ENCODE data around the gene CCDC148.
"Not testable (repeated sequence)": the region's sequence is repeated elsewhere in the genome, so short reads cannot be mapped to it uniquely, and the experiment has no call there.

CCDC148 gene

DNA sequence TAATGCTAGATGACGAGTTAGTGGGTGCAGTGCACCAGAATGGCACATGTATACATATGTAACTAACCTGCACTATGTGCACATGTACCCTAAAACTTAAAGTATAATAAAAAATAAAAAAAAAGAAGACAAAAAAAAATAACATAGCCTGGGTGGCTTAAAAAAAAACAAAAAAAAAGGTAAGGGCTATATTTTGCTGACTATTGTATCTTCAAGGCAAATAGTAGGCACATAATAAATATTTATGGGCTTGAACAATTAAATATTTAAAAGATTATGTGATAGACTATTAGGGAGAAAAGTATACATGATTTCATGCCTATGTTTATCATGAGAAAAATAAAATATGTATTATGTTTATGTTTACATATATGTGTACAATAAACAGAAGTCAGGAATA, 99.4 kb downstream of the CCDC148 start:
- DNase-seq (ENCODE audit: low read depth in 2 of 2) = no peak

GRCh38 chr2:158351466-158351816, 105.1 kb downstream of the CCDC148 start:
- not testable (repeated sequence) for DNase-seq (ENCODE audit: low read depth in 2 of 2)

DNA sequence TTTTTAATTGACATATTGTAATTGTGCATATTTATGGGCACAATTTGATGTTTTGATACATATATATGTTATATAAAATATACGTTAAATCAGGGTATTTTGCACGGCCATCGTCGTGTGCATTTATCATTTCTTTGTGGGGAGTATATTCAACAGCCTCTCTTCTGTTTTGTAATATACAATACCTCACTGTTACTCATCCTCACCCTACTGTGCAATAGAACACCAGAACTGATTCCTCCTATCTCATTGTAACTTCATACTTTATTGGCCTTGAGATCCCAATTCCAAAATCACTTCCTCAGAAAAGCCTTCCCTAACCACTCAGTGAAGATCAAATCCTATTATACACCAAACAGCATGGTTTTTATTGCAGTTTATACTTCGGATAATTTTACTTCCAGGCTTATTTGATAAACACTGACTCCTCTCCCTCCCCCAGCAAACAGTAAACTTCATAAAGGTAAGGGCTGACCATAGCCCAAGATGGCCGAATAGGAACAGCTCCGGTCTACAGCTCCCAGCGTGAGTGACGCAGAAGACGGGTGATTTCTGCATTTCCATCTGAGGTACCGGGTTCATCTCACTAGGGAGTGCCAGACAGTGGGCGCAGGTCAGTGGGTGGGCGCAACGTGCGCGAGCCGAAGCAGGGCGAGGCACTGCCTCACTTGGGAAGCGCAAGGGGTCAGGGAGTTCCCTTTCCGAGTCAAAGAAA, 105.6 kb downstream of the CCDC148 start:
- not testable (repeated sequence) for DNase-seq (ENCODE audit: low read depth in 2 of 2)

DNA sequence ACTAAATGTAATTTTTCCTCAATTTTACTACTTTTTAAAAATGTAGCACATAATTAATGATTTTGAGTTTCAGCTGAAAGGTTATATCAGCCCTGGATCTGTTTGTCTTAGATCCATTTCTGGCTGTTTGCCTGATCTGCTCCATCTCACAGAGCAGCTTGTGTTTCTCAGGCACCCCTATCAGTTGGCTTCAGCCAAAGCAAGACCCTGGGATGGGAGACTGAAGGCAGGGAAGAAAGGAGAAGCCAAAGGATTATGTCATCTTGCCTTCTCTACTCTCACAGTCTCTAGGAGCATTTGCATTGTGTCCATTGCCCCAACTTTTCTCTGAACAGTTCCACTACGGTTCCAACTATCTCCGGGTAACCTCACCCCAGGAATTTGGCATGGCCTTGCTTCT, 110.5 kb downstream of the CCDC148 start:
- DNase-seq (ENCODE audit: low read depth in 2 of 2) = no peak

DNA sequence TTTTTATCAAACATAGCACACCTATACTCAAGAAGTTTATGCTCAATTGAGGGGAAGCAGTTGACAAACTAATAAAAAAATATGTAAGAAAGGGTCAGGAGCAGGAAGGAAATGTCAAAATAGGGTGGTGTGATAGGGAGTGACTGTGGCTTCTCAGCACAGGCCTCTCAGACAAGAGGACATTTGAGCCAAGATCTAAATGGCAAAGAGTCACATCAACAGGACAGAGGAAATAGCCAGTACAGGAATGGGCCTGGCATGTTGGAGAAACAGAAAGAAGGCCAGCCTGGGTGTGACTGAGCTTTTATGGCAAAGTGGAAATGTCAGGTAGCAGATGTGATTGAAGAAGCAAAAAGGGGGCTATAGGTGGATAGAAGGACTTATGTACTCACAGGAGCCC, 117.0 kb downstream of the CCDC148 start:
- no peak for DNase-seq (ENCODE audit: low read depth in 2 of 2)

DNA sequence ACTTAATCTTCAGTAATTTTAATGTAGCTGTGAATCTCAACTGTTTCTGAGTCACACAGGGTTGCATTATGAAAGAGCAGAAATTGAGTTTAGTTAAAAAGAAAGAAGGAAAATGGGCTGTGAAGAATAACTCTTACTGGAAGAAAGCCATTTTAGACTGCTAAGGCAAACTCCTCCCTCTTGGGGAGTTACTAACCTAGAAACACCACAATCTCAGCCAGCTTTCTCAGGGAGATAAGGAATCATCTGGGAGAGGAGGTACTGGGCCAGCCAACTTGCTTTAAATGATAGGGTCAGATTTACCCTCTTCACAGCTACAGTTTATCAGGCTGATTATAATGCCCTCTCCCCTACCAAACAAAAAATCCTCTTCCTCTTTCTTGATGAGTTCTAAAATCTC, 119.5 kb downstream of the CCDC148 start:
- DNase-seq (ENCODE audit: low read depth in 2 of 2) = no peak

- not testable (repeated sequence) for DNase-seq (ENCODE audit: low read depth in 2 of 2)
Observed at GRCh38 chr2:158331799-158332198, 124.8 kb downstream of the CCDC148 start.

DNA sequence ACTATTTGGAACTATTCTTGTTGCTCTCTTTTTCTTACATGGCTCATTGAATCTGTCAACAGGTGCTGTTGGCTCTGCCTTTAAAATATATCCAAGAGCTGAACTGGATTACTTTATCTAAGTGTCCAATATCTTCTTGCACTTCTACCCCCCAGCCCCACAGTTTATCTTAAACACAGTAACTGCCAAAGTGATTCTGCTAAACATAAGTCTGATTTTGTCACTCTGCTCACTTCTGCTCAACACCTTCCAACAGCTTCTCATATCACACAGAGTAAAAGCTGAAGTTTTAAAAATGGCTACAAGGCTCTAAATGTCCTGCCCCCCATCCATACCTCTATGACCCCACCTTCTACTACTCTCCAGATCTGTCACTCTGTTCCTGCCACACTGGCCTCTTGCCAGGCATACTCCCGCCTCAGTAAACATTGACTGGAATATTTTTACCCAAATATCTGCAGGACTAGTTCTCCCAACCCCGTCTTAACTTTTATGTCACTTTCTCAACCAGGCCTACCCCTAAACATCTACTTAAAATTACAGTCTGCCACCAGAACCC, 130.7 kb downstream of the CCDC148 start:
- DNase-seq (ENCODE audit: low read depth in 2 of 2) = no peak

DNA sequence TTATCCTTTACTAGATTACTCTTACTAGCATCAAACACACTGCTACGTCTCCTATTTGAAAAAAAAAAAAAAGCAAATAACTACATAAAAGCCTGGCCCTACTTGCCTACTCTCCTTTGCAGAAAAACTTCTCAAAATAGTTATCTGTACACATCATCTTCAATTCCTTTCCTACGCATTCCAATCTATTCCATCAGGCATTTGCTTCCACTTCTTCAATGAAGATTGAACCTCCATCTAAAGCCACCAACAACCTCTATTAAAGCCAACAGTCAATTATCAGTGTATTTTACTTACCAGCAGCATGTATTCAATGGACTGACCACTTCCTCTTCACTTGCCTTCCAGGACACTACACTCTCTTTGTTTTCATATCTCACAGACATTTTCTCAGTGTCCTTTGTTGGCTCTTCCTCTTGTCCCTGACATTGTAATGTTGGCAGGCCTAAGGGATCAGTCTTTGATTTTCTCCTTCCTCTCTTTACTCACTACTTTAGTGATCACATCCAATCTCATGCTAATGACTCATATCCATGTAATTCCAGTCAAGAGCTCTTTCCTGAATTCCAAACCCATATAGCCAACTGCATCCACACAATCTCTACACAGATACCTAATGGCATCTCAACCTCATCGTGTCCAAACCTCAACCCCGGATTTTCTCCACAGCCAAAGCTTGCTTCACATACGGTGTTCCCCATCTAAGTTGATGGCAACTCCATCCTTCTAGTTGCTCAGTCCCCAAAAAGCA, 131.3 kb downstream of the CCDC148 start:
- DNase-seq (ENCODE audit: low read depth in 2 of 2) = no peak

- DNase-seq (ENCODE audit: low read depth in 2 of 2) = no peak
Observed at GRCh38 chr2:158323381-158323780, 133.2 kb downstream of the CCDC148 start.

DNA sequence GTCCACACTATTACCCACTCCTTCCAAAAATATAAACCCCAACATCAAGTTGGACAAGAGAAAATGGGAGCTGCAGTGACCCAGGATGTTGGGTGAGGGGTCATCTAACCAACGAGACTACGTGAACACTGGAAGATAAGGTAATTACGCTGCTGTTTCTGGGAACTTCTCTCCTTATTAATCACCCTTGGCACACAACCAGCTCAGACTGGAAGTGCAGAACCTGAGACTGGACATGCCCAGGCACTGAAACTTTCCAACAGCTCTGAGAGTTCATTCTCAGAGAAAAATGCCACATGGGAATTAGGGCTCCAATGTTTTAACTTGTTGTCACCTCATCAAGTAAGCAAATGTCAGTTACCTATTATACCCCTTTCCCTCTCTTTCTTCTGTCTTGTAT, 135.3 kb downstream of the CCDC148 start:
- DNase-seq (ENCODE audit: low read depth in 2 of 2) = no peak

- DNase-seq (ENCODE audit: low read depth in 2 of 2) = no peak
Observed at GRCh38 chr2:158319269-158319668, 137.3 kb downstream of the CCDC148 start.

GRCh38 chr2:158317642-158318041, 138.9 kb downstream of the CCDC148 start:
- DNase-seq (ENCODE audit: low read depth in 2 of 2) = no peak

DNA sequence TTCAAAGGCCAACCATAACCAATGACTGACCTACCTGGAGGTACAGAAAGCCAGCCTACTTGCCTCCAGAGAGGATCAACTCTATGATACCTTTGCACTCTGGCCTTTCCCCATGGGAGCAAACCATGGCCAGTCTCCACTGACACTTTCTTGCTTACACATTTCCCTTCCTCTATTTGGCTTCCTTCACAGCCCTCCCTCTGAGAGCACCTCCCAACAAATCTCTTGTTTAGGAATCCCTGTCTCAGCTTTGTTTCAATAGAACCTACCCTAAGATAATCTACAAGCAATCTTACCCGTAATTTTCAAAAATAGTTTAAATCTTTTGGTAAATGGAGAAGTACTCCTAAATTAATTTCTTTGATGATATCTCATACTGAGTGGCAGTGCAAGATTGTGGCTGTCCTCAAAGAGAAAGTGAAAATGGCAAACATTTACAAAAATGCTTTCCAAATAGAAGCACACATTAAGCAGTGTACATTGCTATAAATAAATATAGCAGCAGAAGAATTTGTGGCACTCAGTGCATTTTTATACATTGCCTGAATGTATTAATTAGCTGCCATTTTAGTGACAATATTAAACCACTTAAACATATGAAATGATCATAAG, 140.6 kb downstream of the CCDC148 start:
- DNase-seq (ENCODE audit: low read depth in 2 of 2) = no peak

- DNase-seq (ENCODE audit: low read depth in 2 of 2) = no peak
Observed at GRCh38 chr2:158315000-158315399, 141.6 kb downstream of the CCDC148 start.

- DNase-seq (ENCODE audit: low read depth in 2 of 2) = no peak
Observed at GRCh38 chr2:158313734-158314133, 142.8 kb downstream of the CCDC148 start.

DNA sequence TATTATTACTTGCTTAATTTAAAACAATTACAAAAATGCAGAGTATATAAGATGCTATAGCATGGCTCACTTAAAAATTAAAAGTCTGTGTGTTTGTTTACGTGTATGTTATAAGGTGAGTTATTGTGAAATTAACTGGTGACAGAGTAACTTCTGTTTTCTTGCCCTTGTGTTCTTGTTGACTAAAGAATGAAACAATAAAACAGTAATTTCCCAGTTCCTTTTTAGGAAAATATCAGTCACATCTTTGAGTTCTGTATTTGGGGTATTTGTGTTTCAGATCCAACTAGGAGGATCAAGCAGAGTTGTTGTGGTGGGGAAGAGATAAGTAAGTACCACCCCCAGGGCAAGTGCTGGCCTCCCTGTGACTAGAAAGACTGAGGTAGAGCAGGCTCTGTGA, 143.6 kb downstream of the CCDC148 start:
- DNase-seq (ENCODE audit: low read depth in 2 of 2) = no peak

DNA sequence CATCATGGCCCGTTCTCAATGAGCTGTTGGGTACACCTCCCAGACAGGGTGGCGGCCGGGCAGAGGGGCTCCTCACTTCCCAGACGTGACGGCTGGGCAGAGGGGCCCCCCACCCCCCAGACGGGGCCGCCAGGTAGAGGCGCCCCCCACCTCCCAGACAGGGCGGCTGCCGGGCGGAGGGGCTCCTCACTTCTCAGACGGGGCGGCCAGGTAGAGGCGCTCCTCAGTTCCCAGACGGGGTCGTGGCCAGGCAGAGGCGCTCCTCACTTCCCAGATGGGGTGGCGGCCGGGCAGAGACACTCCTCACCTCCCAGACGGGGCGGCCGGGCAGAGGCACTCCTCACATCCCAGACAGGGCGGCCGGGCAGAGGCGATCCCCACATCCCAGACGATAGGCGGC, 146.1 kb downstream of the CCDC148 start:
- not testable (repeated sequence) for DNase-seq (ENCODE audit: low read depth in 2 of 2)

GRCh38 chr2:158305501-158305900, 151.1 kb downstream of the CCDC148 start:
- DNase-seq (ENCODE audit: low read depth in 2 of 2) = no peak

DNA sequence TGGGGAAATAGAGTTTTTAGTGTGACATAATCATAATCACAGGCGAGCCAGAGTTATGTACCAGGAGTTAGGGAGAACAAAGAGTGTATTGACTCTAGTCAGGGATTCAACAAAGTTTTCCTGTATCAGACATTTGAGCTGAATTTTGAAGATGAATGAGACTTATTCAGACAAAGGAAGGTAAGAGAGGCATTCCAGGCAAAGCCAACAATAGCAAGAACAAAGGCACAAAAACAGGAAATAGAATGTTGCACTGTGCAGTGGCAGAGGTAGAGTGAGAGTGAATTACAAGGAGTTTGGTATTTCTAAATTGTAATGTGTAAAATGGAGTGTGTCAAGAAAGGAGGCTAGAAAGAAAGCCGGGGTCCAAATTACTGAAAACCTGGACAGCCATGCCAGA, 156.2 kb downstream of the CCDC148 start:
- DNase-seq (ENCODE audit: low read depth in 2 of 2) = no peak

GRCh38 chr2:158297606-158298005, 158.9 kb downstream of the CCDC148 start:
- no peak for DNase-seq (ENCODE audit: low read depth in 2 of 2)

DNA sequence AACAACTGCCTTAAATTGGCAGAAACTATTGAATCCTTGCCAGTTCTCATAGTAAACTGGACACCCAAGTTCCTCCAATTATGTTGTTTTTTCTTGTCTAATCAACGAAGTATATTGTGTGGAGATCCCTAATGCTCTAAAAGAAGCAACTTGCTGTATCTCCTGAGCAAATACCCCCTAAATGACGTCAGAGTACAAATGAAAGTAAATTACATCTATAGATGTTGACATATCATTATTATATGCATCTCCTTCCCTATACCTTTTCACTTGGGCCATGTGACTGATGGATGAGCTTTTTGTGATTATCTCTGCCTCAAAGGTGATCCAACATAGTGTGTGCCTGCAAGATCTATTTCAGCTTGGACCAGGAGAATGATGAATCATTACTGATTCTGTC, 159.4 kb downstream of the CCDC148 start:
- DNase-seq (ENCODE audit: low read depth in 2 of 2) = no peak

DNA sequence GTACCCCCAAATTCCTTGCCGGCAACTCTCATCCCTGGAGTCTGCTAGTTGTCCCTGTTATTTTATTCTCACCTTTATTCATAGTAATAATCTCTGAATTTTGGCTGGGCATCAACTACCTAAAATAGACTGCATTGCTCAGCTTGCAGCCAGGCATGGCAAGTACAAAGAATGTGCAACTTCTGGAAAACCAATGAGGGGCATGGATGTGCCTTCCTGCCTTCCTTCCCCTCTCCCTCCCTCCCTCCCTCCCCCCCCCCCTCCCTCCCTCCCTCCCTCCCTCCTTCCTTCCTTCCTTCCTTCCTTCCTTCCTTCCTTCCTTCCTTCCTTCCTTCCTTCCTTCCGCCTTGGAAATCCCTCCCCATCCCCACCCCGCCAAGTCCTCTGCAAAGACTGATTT, 162.8 kb downstream of the CCDC148 start:
- no peak for DNase-seq (ENCODE audit: low read depth in 2 of 2)

Measured in stimulated activated CD8-positive, alpha-beta memory T cell treated with anti-CD3 and anti-CD28 coated beads, Interleukin-2, amount 100 ng/mL, for 1 hour (primary cell).